IPS-11a (cell line): ENCODE data around the gene MAEL.
"Not testable (repeated sequence)": the region's sequence is repeated elsewhere in the genome, so short reads cannot be mapped to it uniquely, and the experiment has no call there.

Source experiments
- H3K4me3 ChIP-seq: one replicate; pipeline ENCODE4 v1.5.1; 2013; ENCODE audit warnings: low read depth, low read length, control low read depth

Gene MAEL

DNA sequence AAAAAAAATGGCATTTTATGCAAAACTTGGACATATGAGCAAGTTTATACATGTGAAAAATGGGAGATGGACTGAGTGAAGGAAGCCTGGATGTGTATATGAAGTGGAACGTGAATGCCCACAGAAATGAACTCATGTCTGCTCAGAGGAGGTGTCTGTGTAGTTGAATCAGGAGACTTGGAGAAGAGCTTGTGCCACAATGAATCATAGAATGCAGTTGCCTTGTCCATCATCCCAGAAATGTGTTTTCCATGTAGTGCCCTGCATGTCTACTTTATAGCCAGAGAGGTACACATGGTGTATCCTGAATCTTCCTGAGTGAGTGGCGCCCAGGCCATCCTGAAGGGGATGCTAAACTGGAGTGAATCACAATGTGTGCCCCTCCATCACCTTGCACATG is 11.1 kb upstream of the MAEL start:
- H3K4me3 ChIP-seq, result no peak overlapping the region

DNA sequence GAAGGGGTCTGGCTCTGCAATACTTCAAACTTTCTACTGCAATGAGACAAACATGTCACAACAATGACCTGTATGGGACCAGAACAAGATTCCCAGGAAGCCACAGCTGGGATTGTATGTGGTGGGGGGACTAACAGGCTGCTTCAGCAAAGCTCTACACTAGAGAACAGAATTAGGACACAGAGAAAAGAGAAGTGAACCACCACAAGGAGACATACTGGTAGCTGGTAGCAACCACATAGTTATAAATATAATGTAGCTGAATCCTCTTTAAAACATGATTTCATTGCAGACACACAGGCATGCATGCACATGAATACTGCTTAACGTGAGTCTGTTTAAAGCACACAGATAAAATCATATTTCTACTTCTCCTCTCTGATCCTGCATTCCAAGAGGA is 10.3 kb upstream of the MAEL start:
- no peak overlapping the region for H3K4me3 ChIP-seq

DNA sequence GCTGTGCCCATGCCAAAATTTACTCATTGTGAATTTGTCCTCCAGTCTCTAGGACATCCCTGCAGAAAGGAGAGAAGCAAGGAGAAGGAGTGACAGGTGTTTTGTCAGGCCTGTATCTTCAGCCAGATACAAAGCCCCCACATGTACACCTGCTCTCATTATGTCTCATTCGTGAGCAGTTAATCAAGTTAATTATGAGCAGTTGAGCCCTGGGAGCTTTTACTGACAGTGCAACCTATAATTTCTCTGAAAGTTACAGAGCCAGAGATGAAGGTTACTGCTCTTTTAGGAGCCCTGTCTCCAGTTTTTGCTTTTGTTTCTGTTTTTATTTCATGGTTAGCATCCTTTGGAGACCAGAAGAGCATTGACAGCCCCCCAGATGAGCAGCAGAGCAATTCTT is 8.7 kb upstream of the MAEL start:
- H3K4me3 ChIP-seq, result no peak overlapping the region

DNA sequence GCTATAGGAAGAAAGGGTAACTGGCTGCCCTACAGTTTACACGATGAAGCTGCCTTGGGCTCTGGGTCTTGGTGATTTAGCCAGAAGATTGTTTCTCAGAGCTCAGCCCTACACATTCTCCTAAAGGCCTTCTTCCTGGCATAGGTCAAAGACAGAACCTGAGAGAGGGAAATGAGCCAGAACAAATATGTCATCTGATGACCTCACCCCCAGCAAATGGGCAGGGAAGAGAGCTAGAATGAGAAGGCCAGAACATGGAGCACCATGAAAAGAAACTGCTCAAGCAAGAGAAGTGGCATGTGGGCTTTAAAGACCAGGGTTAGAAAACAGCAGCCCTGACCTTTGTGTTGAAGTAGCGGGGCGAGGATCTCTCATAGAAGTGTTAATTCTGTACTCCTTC is 8.3 kb upstream of the MAEL start:
- no peak overlapping the region for H3K4me3 ChIP-seq

DNA sequence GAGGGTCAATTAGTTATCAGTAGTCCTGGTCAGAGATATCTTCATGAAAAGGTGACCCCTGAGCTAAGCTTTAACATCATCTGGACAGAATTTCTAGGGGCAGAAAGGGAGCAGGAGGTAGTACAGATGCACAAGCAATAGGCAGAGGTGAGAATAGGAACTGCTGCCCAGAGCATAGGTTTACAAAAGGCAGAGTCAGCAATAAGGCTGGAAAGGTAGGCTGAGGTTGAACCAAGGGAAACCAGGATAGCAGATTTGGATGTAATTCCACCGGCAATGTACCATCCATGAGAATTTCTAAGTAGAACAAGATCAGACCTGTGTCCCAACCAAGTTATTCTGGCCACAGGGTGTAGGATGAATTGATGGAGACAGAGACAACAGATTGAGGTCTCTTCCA is 7.5 kb upstream of the MAEL start:
- no peak overlapping the region for H3K4me3 ChIP-seq

DNA sequence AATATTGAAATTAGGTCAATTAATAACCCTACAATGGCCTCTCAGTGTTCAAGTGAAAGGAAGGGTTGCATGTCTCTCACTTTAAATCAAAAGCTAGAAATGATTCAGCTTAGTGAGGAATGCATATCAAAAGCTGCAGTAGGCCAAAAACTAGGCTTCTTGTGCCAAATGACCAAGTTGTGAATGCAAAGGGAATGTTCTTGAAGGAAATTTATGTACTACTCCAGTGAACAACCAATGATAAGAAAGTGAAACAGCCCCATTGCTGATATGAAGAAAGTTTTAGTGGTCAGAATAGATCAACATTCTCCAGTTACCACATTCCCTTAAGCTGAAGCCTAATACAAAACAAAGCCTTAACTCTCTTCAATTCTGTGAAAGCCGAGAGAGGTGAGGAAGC is 10.0 kb downstream of the MAEL start:
- no peak overlapping the region for H3K4me3 ChIP-seq

DNA sequence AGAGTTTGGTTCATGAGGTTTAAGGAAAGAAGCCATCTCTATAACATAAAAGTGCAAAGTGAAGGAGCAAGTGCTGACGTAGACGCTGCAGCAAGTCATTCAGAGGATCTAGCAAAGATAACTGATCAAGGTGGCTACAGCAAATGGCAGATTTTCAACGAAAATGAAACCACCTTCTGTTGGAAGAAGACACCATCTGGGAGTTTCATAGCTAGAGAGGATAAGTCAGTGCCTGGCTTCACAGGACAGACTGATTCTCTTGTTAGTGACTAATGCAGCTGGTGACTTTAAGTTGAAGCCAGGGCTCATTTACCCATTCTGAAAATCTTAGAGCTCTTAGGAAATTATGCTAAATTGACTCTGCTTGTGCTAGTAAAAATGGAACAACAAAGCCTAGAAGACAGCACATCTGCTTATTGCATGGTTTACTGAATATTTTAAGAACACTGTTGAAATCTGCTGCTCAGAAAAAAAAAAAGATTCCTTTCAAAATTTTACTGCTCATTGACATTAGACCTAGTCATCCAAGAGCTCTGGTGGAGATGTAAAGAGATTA is 10.5 kb downstream of the MAEL start:
- H3K4me3 ChIP-seq, result no peak overlapping the region

DNA sequence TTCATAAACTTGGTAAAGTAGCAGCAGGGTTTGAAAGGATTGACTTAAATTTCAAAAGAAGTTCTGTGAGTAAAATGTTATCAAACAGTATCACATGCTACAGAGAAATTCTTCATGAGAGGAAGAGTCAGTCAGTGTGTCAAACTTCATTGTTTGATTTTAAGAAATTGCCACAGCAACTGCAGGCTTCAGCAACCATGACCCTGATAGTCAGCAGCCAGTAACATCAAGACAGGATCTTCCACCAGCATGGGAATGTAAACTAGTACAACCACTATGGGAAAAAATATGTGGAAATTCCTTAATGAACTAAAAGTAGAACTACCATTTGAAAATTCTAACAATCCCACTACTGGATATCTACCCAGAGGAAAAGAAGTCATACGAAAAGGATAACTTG is 11.5 kb downstream of the MAEL start:
- H3K4me3 ChIP-seq, result no peak overlapping the region

DNA sequence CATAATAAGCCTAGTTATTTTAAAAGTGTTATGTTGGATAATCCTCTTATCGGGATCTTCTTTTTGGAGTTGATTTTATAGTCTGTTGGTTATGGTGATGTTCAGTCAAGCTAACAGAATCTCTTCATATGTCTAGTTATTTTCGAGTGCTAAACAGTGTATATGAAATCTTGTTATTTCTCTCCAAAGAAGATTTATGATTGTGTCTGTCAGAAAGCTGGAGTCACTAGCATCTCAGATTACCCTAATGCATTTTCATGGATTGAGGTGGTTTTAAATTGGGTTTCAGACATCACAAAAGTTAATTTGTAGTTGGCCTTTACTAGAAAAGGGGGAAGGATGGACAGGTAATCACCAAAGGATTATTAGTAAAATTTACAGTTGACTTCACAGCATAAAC is 13.3 kb downstream of the MAEL start:
- H3K4me3 ChIP-seq, result no peak overlapping the region

DNA sequence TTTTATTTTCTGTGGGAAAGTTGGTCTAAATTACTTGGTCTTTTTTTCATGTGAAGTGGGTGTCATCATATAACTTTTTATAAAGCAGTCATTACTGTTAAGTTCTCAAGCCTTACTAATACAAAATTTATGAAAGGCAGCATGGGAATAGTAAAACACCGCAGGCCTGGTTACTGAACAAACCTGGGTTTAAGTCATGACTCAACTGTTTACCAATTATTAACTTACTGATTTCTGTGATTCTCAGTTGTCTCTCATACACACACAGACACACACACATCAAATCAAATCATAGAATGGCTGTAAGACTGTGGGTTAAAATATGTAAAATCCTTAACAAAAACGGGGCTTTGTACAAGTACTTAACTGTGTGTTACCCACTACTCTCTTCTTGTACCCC is 14.6 kb downstream of the MAEL start:
- no peak overlapping the region for H3K4me3 ChIP-seq

DNA sequence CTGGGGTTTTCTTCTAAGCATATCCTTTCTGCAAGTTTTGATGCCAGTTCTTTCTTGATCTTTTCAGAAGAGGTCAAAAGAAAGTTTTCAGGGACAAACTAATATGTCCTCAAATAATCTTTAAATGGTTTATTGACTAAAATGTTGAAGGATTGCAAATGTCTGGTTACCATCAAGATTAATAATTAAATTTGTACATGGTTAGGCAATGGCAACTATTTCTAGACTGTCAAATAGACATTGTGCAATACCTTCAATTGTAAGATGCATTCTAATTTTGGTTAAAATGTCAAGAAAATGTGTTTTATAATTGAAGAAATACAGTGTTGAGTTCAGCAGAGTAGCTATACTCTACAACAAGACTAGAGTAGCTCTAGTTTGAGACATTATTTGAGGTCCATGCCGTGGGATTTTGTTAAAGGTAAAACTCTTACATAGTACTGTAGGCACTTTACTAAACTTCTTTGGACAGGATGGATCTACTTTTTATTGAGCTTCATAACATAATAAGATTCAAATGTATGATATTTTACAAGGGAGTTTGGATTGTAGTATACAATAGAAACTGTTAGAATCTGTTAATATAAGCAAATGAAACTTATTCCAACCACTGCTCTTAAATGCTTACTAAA is 22.6 kb downstream of the MAEL start:
- H3K4me3 ChIP-seq, result no peak overlapping the region

DNA sequence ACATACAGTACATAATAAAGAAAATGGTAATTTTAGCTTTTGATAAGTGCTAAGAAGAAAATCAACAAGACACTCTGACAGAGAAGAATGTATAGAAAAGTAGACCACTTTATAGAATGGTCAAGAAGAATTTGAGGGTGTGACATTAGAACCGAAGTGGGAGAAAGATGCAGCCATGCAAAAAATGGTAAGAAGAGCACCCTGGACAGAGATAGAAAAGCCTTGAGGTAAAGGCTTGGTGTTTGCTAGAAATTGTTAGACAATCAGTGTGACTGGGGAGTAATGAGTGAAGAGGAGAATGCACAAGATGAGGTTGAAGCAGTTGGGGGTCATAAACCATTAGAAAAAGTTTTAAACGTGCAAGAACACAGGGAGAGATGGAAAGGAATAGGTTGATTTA is 23.5 kb downstream of the MAEL start:
- no peak overlapping the region for H3K4me3 ChIP-seq

DNA sequence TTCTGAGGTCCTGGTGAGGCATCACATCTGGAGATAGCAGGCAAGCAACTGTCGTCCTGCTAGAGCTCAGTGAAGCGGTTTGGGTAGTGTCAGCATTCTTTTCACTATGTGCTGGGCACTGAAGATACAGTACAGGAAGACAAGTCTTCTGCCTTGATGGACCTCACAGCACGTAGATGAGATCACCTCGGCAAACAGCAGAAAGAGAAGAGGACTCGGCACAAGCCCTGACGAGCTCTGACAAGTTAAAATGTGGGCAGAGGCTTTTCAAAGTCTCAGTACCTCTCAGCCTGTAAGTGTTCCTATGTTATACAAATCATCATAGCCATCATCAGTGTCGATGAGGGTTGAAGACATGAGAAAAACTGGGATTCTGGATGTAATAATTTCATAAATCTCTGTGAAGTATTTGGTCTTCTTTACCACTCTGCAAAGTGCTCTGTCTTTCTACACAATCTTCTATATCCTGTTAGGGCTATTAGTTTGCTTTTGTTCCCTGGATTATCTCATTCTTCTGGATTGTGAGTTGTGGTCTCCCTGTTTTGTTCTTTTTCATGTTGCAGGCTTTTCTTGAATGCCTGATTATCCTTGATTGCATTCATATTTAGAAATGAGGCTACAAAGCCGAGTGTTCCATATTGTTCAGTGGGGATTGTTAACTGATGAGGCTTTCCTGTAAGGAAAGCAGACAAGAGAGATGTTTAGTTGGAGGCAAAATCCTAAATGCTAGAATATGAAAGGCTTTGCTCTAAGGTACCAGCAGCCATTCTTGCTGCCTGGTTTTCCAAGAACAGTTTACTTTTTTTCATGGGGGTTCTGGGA is 24.2 kb downstream of the MAEL start:
- H3K4me3 ChIP-seq, result no peak overlapping the region

DNA sequence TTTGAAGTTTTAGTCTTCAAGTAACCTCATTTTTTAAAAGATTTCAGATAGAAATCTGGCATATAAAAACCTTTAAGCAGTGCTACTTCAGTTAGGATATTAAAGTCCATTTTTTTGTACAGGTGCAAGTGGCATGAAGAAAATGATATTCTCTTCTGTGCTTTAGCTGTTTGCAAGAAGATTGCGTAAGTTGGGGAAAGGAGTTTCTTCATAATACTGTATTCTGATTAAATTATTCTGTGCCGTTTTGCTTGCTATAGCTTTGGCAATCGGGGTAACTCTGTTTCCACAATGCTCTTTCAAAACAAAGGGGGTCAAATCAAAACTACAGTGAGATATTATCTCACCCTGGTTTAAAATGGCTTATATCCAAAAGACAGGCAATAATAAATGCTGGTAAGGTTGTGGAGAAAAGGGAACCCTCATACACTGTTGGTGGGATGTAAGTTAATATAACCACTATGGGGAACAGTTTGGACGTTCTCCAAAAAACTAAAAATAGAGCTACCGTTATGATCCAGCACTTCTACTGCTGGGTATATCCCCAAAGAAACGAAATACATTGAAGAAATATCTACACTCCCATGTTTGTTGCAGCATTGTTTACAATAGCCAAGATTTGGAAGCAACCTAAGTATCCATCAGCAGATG is 27.1 kb downstream of the MAEL start:
- H3K4me3 ChIP-seq, result no peak overlapping the region

DNA sequence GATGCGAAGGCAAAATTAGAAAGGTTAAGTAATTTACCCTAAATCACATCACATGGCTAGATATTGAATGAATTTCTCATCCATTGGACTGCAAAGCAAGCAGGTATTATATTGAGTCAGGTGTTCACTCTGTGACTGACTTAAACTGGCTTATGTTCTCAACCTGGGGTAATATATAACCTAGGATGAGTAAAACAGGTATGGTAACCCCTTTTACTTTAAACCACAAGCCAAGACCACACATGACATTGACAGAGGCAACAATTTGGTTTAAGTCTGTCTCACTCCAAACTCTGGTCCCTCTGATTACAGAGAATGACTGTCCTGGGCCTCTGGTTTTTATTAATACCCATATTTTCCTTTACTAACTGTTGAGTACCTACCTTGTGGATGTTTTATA is 33.3 kb downstream of the MAEL start:
- H3K4me3 ChIP-seq, result no peak overlapping the region

DNA sequence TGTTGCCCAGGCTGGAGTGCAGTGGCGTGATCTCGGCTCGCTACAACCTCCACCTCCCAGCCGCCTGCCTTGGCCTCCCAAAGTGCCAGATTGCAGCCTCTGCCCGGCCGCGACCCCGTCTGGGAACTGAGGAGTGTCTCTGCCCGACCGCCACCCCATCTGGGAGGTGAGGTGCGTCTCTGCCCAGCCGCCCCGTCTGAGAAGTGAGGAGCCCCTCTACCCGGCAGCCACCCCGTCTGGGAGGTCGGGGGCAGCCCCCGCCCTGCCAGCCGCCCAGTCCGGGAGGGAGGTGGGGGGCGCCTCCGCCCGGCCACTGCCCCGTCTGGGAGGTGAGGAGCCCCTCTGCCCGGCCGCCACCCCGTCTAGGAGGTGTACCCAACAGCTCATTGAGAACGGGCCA is 40.5 kb downstream of the MAEL start:
- H3K4me3 ChIP-seq, result not testable (repeated sequence)

DNA sequence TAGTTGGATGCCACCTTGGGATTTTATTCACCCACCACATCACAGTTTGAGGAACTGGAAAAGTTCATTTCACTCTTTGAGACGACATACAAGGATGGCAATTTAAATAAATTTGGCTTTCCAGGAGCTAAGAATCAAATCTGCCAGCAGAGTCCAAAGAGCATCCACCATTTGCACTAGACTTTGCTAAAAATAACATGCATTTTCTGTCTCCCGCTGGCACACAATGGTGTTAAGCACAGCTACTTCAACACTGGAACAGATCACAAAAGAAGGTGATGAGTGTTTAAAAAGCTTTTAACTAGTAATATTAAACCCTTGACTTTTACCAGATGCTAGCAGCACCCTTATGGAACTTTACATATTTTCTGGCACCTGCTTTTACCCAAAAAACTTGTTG is 44.6 kb downstream of the MAEL start:
- no peak overlapping the region for H3K4me3 ChIP-seq

DNA sequence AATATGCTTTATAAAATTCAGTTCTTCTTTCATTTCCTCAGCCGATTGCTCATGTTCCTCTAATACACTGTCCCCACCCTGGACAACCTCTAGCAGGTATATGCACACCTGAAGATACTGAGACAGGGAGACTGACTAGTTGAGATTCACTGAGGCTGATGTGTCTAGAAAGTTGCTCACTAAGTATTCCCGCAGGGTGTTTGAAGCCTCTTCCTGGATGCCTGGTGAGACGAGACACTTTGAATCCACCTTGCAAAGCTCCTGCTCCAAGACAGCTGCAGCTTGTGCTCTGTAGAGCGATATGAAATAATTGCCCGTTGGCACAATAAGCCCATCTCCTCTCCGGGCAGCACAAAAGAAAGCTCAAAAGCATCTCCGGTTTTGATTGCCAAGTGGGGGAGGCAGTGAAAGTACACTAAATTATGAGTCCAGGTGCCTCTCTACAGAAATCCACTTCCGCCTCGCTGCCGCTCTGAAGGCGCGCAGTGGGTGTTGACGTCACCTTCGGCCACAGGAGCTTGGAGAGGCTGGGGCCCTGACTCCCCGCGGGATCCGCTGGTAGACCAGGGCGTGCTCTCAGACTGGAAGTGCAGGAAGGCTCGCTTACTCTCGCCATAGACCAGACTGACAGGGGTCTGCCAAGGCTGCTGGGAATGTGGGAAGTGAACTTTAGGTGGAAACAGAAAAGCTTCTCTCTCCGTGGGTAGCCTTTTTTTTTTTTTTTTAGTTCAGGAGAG is 54.8 kb downstream of the MAEL start:
- no peak overlapping the region for H3K4me3 ChIP-seq

DNA sequence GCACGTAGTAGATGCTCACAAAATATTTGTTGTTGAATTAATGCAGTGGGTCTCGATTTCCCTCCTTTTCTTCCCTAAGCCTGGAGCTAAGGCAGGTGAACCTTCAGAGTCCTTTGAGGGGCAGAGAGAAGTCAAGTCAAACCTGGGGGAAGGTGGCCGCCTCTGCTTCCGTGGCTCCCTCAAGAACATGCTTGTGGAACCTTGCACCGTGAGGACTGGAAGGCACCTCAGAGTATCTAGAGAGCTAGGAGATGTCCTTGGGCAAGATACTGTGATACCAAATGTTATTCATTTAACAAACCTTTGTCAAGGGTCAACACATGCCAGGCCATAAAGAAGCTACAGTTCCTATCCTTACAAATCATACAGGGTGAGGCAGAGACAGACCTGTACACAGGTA is 62.8 kb downstream of the MAEL start:
- no peak overlapping the region for H3K4me3 ChIP-seq

DNA sequence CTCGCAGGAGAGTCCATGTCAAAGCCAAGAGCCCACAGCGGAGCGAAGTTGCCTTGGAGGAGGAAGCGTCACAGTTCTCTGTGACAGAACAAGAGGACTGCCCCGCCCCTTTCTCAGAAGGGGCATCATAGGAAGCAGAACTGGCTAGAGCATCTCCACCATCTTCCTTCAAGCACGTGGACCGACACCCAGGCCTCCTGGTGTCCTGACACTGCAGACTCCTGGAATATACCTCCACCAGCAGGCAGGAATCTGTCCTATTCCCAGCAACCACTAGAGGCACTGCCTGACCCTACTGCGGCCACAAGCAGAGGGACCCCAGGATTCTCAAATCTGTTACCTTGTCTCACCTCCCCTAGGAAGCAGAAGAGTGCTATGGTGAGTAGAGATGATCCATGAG is 63.3 kb downstream of the MAEL start:
- no peak overlapping the region for H3K4me3 ChIP-seq

DNA sequence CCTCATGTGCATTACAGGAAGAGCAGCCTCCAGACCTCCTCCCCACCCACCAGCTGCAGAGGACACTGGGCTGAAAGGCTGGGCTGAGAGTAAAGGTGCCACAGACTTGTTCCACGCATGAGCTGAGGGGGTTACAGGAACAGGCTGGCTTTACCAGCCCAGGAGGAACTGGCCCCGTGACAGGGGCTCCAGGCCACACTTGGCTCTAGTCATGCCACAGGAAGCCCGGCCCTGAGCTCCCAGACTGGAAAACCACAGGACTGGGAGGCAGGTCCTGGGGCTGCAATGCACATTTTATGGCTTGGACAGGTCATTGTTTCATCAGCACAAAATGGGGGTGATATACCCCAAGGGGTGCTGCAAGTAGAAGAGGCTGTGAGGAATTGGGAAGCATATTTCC is 65.5 kb downstream of the MAEL start:
- H3K4me3 ChIP-seq, result no peak overlapping the region
